ENCODE measurements around the gene FAM120A. TPM values are rescaled to one million over a fixed set of nuclear protein-coding genes. Genes with fewer than 3 reads are reported as not detected.
A peak's percentile ranks its signal among the peaks of the same experiment; 100 is the strongest.

Gene FAM120A
- total RNA-seq, 1 donor from 2014 or later, result 59.3 TPM

DNA sequence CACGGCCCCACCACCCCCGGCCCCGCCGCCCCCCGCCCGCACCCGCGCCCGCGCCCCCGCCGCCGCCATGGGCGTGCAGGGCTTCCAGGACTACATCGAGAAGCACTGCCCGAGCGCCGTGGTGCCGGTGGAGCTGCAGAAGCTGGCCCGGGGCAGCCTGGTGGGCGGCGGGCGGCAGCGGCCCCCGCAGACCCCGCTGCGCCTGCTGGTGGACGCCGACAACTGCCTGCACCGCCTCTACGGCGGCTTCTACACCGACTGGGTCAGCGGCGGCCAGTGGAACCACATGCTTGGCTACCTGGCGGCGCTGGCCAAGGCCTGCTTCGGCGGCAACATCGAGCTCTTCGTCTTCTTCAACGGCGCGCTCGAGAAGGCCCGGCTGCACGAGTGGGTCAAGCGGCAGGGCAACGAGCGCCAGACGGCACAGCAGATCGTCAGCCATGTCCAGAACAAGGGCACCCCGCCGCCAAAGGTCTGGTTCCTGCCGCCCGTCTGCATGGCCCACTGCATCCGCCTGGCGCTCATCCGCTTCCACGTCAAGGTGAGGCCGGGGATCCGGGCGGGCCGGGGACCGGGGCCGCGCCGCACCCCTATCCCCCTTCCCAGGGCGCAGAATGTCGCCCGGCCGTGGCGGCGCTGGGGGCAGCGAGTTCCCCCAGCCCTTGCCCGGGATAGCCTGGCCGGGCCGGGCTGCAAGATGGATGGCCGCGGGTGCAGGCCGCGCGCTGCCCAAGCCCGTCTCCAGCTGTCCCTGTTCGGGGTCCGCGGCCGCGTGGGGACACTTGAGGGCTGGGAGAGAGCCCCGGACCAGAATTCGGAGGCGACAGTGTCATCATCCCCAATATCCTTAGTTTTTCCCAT, 594 bp downstream of the FAM120A start:
- Mint-ChIP-seq H3K4me1 (ENCODE audit: low read depth) (peaks cover 24% of the 10 kb centered on the region), H3K9me3 (ENCODE audit: low read depth) (no peaks in the 10 kb centered on the region), H3K27ac (peak overlapping the region; percentile 96), H3K36me3 (ENCODE audit: insufficient read depth) (peaks cover 10% of the 10 kb centered on the region), H3K27me3 (no peaks in the 10 kb centered on the region), H3K4me3 (ENCODE audit: low read depth) (peak overlapping the region; percentile 88)
- TF ChIP-seq, protein P1, sequence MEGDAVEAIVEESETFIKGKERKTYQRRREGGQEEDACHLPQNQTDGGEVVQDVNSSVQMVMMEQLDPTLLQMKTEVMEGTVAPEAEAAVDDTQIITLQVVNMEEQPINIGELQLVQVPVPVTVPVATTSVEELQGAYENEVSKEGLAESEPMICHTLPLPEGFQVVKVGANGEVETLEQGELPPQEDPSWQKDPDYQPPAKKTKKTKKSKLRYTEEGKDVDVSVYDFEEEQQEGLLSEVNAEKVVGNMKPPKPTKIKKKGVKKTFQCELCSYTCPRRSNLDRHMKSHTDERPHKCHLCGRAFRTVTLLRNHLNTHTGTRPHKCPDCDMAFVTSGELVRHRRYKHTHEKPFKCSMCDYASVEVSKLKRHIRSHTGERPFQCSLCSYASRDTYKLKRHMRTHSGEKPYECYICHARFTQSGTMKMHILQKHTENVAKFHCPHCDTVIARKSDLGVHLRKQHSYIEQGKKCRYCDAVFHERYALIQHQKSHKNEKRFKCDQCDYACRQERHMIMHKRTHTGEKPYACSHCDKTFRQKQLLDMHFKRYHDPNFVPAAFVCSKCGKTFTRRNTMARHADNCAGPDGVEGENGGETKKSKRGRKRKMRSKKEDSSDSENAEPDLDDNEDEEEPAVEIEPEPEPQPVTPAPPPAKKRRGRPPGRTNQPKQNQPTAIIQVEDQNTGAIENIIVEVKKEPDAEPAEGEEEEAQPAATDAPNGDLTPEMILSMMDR (IDR thresholded peaks at IDR 0.05; ENCODE audit: unreplicated experiment), result peak; percentile 42
- peak; percentile 32 for DNase-seq (ENCODE audit: low spot score, unreplicated experiment)

DNA sequence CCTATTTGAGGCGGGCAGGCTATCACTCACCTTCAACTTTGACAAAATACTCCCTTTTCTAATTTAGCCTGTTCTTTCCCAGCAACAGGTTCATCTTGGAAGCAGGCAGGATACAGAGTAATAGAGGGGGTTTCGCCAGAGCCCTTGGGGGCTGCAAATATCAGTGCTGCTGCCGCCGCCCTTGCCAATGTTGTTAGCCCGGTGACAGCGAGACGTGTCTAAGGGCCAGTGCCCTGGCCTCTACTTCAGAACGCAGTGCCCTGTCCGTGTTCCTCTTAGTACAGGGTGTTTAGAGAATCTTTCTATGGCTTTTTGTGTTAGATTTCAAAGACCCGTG, 1.2 kb downstream of the FAM120A start:
- H3K27me3 Mint-ChIP-seq, result no peaks in the 10 kb centered on the region
- TF ChIP-seq, protein P1 (IDR thresholded peaks at IDR 0.05; ENCODE audit: unreplicated experiment), result no peak
- peak overlapping the region; percentile 88 for H3K4me3 Mint-ChIP-seq (ENCODE audit: low read depth)
- peaks cover 6% of the 10 kb centered on the region for H3K36me3 Mint-ChIP-seq (ENCODE audit: insufficient read depth)
- H3K27ac Mint-ChIP-seq, result peak overlapping the region; percentile 91
- no peak for DNase-seq (ENCODE audit: low spot score, unreplicated experiment)
- H3K9me3 Mint-ChIP-seq (ENCODE audit: low read depth), result no peaks in the 10 kb centered on the region
- H3K4me1 Mint-ChIP-seq (ENCODE audit: low read depth), result peaks cover 24% of the 10 kb centered on the region

DNA sequence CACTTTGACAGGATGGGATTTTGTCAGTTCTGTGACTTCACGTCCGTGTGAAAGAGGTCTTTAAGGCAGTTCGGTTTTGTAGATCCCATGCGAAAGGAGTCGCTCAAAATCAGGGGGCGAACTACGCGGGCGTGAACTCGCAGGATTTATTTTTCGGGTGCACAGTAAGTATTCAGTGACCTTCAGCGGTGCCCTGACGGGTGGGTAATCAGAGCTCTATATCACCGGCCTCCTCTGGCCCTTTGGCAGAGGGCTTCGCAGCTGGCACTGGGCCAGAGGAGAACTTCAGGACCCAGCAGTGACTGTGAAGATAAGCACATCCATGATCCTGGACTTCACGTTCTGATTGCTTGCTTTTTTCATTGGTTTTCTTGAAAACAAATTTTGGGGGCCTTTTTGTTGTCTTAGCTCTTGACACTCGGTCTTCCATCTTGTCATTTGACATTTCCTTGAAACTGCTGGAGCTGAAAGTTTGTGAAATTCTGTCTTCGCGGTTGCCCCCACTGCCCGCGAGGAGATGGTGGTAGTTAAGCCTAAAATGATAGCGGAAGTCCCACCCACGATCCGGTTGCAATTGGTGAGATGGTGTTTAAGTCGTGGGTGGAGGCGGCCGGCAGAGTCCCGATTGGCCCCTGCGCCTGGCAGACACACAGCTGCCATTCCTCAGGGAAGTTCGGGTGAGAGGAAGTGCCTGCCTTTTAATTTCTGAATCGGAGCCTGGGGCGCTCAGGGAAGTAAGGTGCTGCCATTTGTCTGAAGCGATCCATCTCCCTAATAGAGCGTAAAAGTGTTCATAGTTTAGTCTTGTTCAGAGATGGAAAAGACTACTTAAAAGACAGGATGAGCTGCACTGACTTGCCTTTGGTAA, 1.8 kb downstream of the FAM120A start, which contains the start of gene FAM120AOS:
Gene FAM120AOS, minus strand, starts transcription at position 535 of the 868 bp plus-strand sequence. CDS start 872 bp downstream, outside the sequence.
- Mint-ChIP-seq H3K36me3 (ENCODE audit: insufficient read depth) (peaks cover 4% of the 10 kb centered on the region), H3K27ac (peak within 1 kb of the TSS; percentile 91), H3K27me3 (no peaks in the 10 kb centered on the region), H3K4me3 (ENCODE audit: low read depth) (peak within 1 kb of the TSS; percentile 88), H3K4me1 (ENCODE audit: low read depth) (peaks cover 24% of the 10 kb centered on the region), H3K9me3 (ENCODE audit: low read depth) (no peaks in the 10 kb centered on the region)
- DNase-seq (ENCODE audit: low spot score, unreplicated experiment), result peak; percentile 50
- TF ChIP-seq, protein P1 (IDR thresholded peaks at IDR 0.05; ENCODE audit: unreplicated experiment), result no peak

DNA sequence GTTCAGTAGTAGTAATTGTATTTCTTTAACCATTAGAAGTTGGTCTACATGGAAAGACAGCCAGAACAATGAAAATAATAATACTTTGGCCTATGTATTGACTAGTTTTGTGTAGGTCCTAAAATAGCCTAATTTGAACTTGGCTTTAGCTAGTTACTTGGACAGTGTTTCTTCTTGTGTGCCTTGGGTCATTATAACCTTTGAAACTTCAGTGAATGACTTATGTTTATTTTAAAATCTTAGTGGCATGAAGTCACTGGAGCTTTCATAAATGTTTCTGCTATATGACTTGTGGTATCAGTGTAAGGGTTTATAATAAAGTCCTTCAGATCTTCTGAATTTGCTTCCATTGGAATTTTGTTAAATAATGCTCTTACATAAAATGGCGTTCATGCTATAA, 4.5 kb downstream of the FAM120A start:
- no peak overlapping the region for H3K4me3 Mint-ChIP-seq (ENCODE audit: low read depth)
- no peaks in the 10 kb centered on the region for H3K36me3 Mint-ChIP-seq (ENCODE audit: insufficient read depth)
- no peaks in the 10 kb centered on the region for H3K27me3 Mint-ChIP-seq
- H3K4me1 Mint-ChIP-seq (ENCODE audit: low read depth), result peaks cover 23% of the 10 kb centered on the region
- H3K9me3 Mint-ChIP-seq (ENCODE audit: low read depth), result no peaks in the 10 kb centered on the region
- no peak for DNase-seq (ENCODE audit: low spot score, unreplicated experiment)
- H3K27ac Mint-ChIP-seq, result no peak overlapping the region
- TF ChIP-seq, protein P1 (IDR thresholded peaks at IDR 0.05; ENCODE audit: unreplicated experiment), result no peak

DNA sequence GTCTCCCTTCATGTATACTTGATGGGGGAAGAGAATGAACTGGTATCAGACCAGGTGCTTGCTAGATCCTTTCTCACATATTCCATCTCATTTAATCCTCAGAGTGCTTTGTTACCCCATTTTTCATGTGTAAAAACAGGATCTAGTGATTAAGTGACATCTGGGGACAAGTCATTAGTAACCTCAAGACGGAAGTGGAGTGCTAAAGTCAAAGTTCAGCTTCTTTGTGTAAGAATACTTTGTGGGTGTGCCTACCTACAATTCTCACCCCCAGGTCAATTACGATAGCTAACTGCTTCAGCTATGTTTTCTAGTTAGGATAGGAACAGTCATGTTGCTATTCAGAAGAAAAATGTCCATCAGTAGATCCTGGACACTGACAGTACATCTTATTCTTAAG, 5.0 kb downstream of the FAM120A start:
- Mint-ChIP-seq H3K27ac (no peak overlapping the region), H3K4me1 (ENCODE audit: low read depth) (peaks cover 25% of the 10 kb centered on the region), H3K36me3 (ENCODE audit: insufficient read depth) (no peaks in the 10 kb centered on the region), H3K4me3 (ENCODE audit: low read depth) (no peak overlapping the region), H3K27me3 (no peaks in the 10 kb centered on the region), H3K9me3 (ENCODE audit: low read depth) (no peaks in the 10 kb centered on the region)
- TF ChIP-seq, protein P1 (IDR thresholded peaks at IDR 0.05; ENCODE audit: unreplicated experiment), result no peak
- no peak for DNase-seq (ENCODE audit: low spot score, unreplicated experiment)

All from progenitor cell of endocrine pancreas (in vitro differentiated cells).